ENCODE measurements around the gene TLE7. TPM values are rescaled to one million over a fixed set of nuclear protein-coding genes. Genes with fewer than 3 reads are reported as not detected.

The TLE7 gene
- total RNA-seq, 1 donor from 2014 or later, result not detected

GRCh38 chr16:71396594-71396993 is 45.3 kb downstream of the TLE7 start:
- Mint-ChIP-seq H3K4me3 (no peak overlapping the region), H3K36me3 (no peaks in the 10 kb centered on the region), H3K27ac (no peak overlapping the region), H3K27me3 (peaks cover 19% of the 10 kb centered on the region), H3K4me1 (ENCODE audit: unreplicated experiment) (no peaks in the 10 kb centered on the region), H3K9me3 (no peaks in the 10 kb centered on the region)
- no peak for TF ChIP-seq CTCF (conservative IDR thresholded peaks at IDR 0.05)
- no peak for DNase-seq (ENCODE audit: extremely low spot score, unreplicated experiment)

- DNase-seq (ENCODE audit: extremely low spot score, unreplicated experiment), result no peak
- Mint-ChIP-seq H3K4me3 (no peak overlapping the region), H3K27me3 (peaks cover 13% of the 10 kb centered on the region), H3K4me1 (ENCODE audit: unreplicated experiment) (no peaks in the 10 kb centered on the region), H3K27ac (no peak overlapping the region), H3K9me3 (no peaks in the 10 kb centered on the region), H3K36me3 (no peaks in the 10 kb centered on the region)
- no peak for TF ChIP-seq CTCF (conservative IDR thresholded peaks at IDR 0.05)
These were observed 52.5 kb downstream of the TLE7 start for GRCh38 chr16:71389330-71389729.

GRCh38 chr16:71387045-71387871 is 54.6 kb downstream of the TLE7 start:
- H3K27me3 Mint-ChIP-seq, result peaks cover 19% of the 10 kb centered on the region
- no peaks in the 10 kb centered on the region for H3K4me1 Mint-ChIP-seq (ENCODE audit: unreplicated experiment)

GRCh38 chr16:71384073-71384724 is 57.7 kb downstream of the TLE7 start:
- no peak for DNase-seq (ENCODE audit: extremely low spot score, unreplicated experiment)
- TF ChIP-seq CTCF (conservative IDR thresholded peaks at IDR 0.05), result no peak
- H3K4me1 Mint-ChIP-seq (ENCODE audit: unreplicated experiment), result no peaks in the 10 kb centered on the region
- no peaks in the 10 kb centered on the region for H3K9me3 Mint-ChIP-seq
- peak overlapping the region; percentile 0 for H3K27ac Mint-ChIP-seq
- peaks cover 16% of the 10 kb centered on the region for H3K27me3 Mint-ChIP-seq
- no peak overlapping the region for H3K4me3 Mint-ChIP-seq
- H3K36me3 Mint-ChIP-seq, result no peaks in the 10 kb centered on the region

More at GRCh38 chr16:71387045-71387871, 54.6 kb downstream of the TLE7 start:
- H3K36me3 Mint-ChIP-seq, result no peaks in the 10 kb centered on the region
- peak overlapping the region; percentile 81 for H3K27ac Mint-ChIP-seq
- H3K9me3 Mint-ChIP-seq, result no peaks in the 10 kb centered on the region
- DNase-seq (ENCODE audit: extremely low spot score, unreplicated experiment), result no peak
- H3K4me3 Mint-ChIP-seq, result peak overlapping the region; percentile 32
- TF ChIP-seq CTCF (conservative IDR thresholded peaks at IDR 0.05), result no peak

DNA sequence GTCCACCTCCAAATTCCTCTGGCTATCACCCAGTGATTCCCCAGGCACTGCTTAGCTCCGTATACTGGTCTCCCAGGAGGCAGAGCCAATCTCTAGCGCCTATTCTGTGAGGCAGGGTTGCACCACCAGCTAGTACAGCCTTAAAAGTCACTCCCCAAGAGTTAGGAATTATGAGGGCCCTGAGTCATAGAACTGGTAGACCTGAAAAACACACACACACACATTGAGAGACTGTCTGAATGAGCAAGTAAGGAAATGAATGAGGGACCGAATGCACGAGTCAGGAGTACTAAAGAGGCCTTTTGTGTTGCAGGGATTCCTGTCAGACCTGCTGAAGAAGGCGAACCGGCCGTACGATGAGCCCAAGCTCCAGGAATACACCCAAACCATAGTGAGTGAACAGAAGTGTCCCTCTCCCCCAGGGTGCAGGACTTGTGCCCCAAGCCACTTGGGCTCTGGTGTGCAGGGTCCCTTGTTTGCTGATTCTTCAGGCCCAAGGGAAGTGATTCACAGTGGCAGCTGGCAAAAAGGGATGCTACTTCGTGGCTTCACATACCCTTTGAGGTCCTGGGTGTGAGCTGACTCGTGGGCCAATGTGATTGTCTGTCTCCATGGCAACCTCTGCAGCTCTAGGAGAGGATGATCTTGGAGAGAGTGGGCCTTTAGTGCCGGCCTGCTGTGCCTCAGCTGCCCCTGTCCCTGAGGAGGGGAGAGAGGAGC is 58.6 kb downstream of the TLE7 start:
- H3K9me3 Mint-ChIP-seq, result no peaks in the 10 kb centered on the region
- no peaks in the 10 kb centered on the region for H3K4me1 Mint-ChIP-seq (ENCODE audit: unreplicated experiment)
- TF ChIP-seq CTCF (conservative IDR thresholded peaks at IDR 0.05), result no peak
- H3K27ac Mint-ChIP-seq, result peak overlapping the region; percentile 77
- peaks cover 16% of the 10 kb centered on the region for H3K27me3 Mint-ChIP-seq
- no peak for DNase-seq (ENCODE audit: extremely low spot score, unreplicated experiment)
- H3K4me3 Mint-ChIP-seq, result peak overlapping the region; percentile 1
- no peaks in the 10 kb centered on the region for H3K36me3 Mint-ChIP-seq
